ENCODE measurements around the gene SNX10.

GRCh38 chr7:26286157-26286556, 5.5 kb upstream of the SNX10 start:
- TF ChIP-seq CTCF (IDR thresholded peaks at IDR 0.05) (no peak), POLR2A (IDR thresholded peaks at IDR 0.05) (no peak)

All from adrenal gland (tissue), 5 donors.